Measurements from ENCODE around the gene COL18A1.

GRCh38 chr21:45468051-45468970, 63.3 kb downstream of the COL18A1 start:
- TF ChIP-seq, protein P1, sequence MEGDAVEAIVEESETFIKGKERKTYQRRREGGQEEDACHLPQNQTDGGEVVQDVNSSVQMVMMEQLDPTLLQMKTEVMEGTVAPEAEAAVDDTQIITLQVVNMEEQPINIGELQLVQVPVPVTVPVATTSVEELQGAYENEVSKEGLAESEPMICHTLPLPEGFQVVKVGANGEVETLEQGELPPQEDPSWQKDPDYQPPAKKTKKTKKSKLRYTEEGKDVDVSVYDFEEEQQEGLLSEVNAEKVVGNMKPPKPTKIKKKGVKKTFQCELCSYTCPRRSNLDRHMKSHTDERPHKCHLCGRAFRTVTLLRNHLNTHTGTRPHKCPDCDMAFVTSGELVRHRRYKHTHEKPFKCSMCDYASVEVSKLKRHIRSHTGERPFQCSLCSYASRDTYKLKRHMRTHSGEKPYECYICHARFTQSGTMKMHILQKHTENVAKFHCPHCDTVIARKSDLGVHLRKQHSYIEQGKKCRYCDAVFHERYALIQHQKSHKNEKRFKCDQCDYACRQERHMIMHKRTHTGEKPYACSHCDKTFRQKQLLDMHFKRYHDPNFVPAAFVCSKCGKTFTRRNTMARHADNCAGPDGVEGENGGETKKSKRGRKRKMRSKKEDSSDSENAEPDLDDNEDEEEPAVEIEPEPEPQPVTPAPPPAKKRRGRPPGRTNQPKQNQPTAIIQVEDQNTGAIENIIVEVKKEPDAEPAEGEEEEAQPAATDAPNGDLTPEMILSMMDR (conservative IDR thresholded peaks at IDR 0.05; ENCODE audit: low read length) = no peak
- no peak for TF ChIP-seq EZH2phosphoT487 (IDR thresholded peaks at IDR 0.05; ENCODE audit: borderline replicate concordance)

Measured in Loucy (cell line).